GM19452 (cell line): Measurements from ENCODE around the gene PDE6A.
"Not testable (repeated sequence)": the region's sequence is repeated elsewhere in the genome, so short reads cannot be mapped to it uniquely, and the experiment has no call there.

ENCODE experiments used
- ATAC-seq: cut with Tn5 transposase; IDR thresholded peaks from one replicate; pipeline ENCODE4 v1.9.1; 2021; ENCODE audit not compliant: unreplicated experiment

The PDE6A gene

DNA sequence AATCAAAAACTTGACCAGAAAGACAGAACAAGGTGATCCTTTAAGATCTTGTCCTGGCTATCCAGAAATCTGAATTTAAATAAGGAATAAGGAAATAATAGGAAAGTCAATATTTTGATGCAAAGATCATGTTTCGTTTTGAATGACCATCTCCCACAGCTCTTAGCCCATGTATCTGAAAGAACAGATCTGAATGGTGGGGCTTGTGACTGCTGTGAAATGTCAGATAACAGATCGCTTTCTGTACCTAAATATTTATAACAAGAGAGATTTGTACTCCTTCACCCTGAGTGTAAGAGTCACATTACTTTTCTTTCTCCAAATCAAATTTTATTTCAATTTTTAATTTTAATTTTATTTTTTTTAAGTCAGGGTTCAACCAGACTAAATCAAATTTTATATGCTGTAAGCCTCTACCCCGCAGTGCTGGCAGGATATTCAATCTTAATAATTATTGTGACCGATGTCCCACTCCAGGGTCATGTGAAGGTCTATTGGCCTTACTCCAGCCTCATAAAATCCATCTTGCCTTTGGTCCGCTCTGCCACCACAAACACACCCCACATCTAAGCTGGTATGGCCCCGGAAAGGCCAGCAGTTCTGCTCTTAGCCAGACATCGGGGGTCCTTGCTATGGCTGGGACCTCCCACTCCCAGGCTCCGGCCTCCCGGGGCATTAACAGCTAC, 9.0 kb upstream of the PDE6A start:
- no peak for ATAC-seq

DNA sequence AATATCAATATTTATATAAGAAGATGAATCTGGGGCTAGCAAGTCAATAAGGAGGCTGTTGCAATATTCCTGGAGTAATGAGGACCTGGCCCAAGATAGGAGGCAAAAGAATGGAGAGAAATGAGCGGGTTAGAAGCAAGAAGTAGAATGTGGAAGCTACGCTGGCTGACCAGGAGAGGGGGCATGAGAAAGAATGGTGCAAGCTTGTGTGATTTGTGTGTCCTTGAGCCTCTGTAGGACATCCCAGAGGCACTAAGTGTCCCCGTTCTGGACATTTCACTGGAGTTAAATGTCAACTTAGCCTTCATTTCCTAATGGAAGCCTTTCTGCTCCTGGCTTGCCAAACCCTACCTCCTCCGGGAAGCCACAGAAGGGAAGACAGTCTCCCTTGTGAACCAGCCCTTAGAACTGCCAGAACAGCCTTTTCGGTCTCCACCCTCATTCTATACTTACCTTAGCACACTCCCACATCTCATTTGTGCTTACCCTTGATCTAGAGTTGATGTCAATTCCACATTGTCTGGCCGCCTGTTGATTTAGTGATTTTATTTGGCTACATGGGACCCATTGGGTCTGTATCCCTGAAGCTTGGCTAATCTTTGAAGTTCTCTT, 6.7 kb upstream of the PDE6A start:
- no peak for ATAC-seq

DNA sequence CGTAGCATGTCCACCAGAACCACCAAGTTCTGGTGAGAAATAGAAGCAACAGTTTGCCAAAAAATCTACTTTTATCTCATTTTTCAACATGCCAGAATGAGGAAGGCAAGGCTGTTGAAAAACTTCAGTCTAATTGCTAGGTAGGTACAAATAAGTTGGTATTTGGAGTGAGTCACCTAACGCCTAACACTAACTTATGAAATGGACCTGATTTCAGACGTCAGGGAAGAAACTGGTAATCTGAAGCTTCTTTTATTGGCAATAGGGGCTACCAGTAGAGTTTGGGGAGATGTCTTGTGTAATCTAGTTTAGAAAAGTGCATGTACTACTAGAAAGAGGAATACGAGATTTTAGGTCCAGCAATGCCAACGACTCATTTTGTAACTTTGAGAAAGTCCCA, 4.4 kb upstream of the PDE6A start:
- ATAC-seq, result no peak

DNA sequence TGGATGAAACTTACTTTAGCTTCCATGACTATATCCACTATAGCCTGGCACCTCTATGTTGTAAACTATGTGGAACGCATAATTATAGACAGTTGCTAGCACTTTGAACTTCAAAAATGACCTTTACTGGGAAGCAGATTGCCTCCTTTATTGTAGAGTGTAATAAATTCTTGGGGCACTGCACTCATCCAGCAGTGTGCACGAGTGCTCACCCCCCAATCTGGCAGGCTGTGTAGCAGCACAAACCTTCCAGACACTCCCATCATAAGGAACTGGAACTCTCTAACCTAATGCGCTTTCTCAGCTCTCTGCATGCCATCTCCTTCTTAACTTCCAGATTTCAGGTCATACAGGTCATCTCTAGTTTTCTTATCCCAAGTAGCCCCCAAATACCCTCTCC, 1.5 kb upstream of the PDE6A start:
- no peak for ATAC-seq

DNA sequence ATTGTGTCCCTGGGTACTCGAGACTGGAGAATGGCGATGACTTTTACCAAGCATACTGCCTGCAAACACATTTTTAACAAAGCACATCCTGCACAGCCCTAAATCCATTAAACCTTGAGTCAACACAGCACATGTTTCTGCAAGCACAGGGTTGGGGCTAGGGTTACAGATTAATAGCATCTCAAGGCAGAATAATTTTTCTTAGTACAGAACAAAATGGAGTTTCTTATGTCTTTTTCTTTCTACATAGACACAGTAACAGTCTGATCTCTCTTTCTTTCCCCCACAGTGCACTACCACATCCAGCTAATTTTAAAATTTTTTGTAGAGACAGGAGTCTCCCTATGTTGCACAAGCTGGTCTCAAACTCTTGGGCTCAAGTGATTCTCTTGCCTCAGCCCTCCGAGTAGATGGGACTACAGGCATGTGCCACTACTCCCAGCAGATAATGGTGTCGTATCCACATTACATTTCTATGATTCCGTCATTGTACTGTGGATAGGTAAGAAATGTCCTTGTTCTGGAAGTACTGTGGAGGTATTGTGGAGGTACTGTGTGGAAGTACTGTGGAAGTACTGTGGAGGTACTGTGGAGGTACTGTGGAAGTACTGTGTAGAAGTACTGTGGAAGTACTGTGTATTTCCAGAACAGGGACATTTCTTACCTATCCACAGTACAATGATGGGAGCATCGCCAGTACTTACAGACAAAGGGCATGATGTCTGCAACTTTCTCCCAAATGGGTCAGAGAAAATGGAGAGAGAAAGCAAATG, 1.2 kb downstream of the PDE6A start:
- ATAC-seq, result not testable (repeated sequence)

DNA sequence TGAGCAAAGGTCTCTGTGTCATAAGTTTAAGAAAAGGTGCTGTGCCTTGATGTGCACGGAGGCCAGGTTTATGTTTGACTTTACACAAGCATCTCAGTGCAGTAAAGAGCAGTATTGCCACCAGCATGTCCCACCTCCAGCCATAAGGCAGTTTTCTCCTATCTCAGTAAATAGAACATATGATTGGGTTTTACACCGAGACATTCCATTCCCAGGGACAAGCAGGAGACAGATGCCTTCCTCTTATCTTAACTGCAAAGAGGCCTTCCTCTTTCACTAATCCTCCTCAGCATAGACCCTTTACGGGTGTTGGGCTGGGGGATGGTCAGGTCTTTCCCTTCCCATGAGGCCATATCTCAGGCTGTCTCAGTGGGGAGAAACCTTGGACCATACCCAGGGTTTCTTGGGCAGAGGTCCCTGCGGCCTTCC, 1.8 kb downstream of the PDE6A start:
- not testable (repeated sequence) for ATAC-seq

DNA sequence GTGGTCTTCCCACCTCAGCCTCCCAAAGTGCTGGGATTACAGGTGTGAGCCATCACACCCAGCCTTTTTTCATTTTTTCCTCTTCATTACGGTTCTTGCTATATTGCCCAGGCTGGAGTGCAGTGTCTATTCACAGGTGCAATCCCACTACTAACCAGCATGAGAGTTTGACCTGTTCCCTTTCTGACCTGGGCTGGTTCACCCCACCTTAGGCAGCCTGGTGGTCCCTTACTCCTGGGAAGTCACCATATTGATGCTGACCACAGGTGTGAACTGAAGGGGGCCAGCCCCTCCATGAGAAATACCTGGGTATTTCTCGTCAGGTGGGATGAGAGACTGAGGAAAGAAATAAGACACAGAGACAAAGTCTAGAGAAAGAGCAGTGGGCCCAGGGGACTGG, 2.4 kb downstream of the PDE6A start:
- no peak for ATAC-seq

DNA sequence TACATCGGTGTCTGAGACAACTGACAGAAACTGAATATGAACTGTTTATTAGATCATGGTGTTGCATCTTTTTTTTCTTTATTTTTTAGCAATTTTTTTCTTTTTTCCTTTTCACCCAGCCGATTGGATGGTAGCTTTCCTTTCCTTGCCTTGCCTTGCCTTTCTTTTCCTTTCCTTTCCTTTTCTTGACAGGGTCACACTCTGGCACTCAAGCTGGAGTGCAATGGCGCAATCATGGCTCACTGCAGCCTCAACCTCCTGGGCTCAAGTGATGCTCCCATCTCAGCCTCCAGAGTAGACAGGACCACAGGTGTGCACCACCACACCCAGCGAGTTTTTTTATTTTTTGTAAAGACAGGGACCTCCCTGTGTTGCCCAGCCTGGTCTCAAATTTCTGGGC, 2.8 kb downstream of the PDE6A start:
- no peak for ATAC-seq

DNA sequence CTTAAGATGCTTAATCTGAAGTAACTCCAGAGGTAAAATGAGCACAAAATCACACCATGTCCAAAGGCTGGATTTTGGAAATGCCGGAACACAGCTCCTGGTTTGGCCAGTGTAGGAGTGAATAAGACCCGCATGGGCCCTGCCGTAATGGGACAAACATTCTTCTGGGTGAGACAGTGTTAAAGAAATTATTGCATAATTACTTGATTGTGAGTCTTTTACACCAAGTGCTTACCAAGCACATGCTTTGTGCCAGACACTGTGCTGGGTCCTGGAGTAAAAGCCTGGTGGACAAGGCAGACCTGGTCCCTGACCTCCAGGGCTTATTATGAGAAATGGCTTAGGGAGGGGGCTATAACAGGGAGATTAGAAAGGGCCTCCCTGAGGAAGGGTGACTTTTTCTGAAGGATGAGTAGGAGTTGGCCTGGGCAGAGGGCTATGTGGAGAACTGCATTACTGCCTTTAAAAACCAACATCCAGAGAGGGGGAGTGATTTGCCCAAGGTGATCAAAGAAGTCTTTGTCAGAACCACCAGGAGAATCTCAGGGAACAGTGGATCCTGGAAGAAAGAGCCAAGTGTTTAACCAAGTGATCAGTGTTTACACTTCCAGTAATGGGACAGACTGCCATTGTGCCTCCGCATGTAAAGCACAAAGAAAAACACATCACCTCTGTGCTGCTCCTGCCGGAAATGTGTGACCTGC, 3.5 kb downstream of the PDE6A start:
- ATAC-seq, result no peak

DNA sequence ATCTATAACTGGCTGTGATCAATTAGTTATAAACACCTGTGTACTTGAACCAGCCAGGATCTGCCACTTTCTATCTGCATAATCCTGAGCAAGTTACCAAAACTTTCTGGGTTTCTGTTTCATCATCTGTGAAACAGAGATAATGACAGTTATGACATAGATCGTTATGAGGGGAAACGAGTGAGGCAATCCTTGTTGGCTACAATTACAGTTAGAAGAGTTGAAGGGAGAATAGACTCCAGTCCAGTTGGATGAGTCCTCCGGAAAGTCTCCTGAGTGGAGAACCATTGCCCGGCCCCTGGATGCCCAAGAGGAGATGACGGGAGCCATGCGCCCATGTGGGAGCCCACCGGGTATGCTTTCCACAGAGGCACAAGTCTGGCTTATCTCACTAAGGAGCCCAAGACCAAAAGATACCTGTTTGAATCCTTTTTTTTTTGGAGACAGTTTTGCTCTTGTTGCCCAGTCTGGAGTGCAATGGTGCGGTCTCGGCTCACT, 4.5 kb downstream of the PDE6A start:
- peak; percentile 90 for ATAC-seq

DNA sequence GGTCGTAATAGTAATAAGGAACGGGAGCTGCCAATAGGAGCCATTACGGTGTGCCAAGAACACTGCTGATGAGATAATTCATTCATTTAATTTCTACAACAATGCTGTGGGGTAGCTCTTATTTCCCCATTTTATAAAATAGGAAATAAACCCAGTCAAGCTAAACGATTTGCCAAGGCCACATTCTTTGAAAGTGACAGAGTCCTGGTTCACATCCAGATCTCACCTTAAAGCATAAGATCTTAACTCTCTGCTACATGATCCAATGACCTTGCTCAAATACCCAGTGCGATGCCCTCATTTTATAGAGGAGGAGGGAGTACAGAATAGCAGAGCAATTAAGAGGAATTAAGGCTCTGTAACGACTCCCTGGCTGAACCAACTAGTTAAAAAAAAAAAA, 5.0 kb downstream of the PDE6A start:
- ATAC-seq, result no peak

DNA sequence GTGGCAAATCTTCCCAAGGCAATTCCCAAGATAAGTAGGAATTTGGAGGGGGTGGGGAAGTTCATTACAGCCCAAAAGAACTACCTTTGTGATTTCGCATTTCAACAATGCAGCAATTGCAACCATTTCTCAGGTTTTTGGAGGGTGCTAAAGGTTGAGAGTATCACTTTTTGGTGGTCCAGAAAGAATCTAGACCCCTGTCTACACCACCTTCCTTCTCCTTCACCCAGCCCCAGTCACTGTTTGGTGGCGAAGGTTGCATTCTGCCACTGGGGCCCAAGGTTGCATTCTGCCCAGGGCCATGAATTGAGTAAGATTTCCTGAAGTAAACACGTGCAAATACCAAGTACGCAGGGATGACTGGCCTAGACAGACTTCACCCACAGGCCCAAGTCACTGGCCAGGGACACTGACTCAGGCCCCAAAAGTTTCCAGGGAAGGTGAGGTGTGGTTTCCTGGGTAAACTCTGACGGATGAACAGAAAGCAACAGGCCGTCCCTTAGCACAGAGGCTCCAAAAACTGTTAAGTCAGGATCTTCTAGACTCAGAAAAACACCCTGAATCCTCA, 5.7 kb downstream of the PDE6A start:
- no peak for ATAC-seq

DNA sequence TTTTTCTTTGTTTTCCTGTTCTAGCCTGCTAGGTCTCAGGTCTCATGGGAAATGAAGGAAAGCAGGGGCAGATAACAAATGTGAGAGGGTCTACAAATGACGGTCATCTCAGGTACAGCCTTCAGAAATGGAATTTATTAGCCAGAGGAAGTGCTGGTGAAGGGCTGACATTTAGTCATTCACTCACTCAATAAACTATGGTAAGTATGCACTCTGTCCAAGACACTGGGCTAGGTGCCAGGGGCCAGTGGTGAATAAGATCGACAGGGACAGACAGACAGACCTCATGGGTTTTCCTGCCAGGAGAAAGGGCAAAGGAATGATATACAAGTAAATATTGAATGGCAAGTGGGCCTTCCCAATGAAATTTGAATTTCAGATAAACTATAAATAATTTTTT, 6.3 kb downstream of the PDE6A start:
- ATAC-seq, result no peak

DNA sequence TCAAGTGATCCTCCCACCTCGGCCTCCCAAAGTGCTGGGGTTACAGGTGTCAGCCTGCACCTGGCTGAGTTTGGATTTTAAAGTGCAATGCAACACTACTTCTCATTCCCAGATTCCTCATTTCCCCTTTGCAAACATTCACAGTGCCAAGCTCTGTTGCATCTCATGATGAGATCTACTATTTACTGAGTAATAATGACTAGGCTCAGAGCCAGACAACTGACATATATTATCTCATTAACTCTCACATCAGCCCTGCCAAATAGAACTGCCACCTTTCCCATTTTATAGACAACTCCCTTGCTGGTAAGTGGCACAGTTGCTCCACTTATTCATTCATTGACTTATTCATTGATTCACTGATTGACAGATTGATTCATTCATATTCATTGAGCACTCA, 7.0 kb downstream of the PDE6A start:
- no peak for ATAC-seq

DNA sequence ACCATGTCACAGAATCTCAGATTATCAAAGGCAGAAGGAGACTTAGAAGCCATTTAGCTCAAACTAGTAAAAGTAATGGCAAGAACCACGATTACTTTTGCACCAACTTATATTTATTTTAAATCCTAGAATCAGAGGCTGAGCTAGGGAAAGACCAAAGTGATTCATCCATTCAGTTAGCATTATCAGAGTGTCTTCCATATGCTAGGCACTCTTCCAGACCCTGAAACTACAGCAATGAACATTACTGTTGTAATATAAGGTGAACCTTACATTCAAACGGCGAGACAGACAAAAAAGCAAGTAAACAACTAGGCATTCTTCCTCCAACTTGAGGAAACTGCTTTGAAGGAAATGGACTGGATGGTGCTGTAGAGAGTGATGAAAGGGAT, 7.9 kb downstream of the PDE6A start:
- no peak for ATAC-seq

DNA sequence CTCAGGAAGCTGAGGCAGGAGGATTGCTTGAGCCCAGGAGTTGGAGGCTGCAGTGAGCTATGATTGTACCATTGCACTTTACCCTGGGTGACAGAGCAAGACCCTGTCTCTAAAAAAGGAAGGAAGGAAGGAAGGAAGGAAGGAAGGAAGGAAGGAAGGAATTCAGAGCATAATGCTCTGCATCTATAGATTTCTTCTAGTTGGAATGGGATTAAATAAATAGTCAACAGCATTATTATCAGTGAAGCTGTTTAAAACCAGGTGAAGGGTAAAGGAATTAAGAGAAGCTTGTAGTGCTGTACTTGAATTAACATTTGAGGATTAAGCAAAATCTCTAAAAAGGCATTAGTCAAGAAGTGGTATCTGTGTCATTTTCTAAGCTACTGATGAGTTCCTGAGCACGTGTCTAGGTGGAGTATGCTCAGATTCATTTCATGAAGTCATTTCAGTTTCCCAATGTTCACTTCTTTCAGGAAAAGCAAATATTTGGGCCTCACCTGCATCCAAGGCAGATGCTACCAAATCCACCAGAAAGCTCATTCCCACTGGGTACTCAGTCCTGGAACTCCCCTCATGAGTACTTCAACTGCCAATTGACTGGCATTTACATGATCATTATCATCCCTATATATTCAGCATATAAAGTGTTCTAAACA, 8.4 kb downstream of the PDE6A start:
- no peak for ATAC-seq

DNA sequence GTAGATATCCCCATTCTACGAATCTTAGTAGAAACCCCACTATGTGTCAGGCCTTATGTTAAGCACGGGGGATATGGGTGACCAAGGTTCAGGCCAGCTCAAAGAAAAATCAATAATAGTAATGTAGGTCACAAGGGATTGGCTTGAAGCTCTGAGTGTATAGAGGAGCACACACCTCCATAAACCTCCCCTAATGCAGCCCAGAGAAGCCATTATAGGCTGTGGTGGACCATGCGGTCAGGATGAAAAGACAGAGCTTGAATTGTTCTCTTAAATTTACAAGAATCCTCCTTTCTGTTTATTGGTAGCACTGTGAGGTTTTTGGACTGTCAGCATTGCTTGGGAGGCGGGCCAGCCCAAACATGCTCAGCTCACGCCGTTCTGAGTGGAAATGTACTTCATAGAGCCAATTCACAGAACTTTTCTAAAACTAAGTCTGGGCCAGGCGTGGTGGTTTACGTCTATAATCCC, 9.1 kb downstream of the PDE6A start:
- ATAC-seq, result no peak

DNA sequence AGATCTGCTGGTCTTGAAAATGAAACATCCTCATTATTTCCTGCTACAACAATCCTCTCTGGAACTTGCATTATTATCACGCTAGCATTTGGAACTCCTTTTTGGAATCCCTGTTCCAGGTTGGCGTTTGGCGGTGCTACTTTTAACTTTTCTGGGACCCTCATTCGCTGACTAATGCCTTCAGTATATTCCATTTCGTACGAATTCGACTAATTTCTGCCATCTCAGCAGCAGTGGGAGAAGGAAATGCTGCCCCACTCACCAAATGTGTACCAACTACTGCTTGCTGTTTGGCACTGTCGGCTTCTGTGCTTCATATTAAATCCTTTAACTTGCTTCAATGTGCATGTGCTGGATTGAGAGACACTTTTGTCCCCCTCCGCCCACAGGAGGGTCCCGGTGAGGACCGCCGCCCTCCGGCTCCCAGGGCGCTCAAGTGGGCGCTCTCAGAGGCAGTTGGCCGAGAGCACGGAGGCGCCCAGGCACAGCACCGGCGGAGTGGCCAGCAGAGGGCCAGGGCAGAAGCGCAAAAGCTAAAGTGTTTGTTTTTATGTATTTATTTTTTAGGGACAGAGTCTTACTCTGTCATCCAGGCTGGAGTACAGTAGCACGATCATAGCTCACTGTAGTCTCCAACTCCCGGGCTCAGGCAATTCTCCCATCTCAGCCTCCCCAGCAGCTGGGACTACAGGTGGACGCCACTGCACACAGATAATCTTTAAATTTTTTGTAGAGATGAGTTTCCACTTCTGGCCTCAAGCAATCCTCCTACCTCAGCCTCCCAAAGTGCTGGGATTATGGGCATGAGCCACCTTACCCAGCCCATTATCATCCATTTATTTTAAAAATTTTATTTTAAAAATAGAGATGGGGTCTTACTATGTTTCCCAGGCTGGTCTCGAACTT, 11.9 kb downstream of the PDE6A start:
- no peak for ATAC-seq

DNA sequence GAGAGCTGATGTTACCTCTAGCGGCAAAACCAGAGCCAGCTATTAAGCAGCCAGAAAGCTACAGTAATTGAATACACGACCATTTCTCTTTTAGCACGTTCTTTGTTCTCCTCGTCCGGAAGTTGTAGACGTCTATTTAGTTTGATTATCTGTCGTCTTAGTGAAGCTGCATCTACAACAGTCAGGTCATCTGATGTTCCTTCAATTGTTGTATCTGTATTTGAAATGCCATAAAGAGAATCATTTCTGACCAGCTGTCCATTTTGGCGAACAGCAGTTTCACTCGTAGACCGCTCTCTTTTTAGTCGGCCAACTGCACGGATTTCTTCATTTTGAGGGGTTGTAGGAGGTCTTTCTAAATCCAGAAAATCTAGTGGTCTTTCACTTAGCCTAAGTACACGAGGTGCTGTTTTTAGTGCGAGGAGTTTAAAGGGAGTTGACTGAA, 12.6 kb downstream of the PDE6A start:
- no peak for ATAC-seq
